HG03045 (cell line): Measurements from ENCODE around the gene HSPA6.
"Not testable (repeated sequence)": the region's sequence is repeated elsewhere in the genome, so short reads cannot be mapped to it uniquely, and the experiment has no call there.

Experiments
- ATAC-seq: cut with Tn5 transposase; IDR thresholded peaks from one replicate; pipeline ENCODE4 v1.9.1; 2021; ENCODE audit warnings: mild to moderate bottlenecking, moderate library complexity; ENCODE audit not compliant: unreplicated experiment

The HSPA6 gene

DNA sequence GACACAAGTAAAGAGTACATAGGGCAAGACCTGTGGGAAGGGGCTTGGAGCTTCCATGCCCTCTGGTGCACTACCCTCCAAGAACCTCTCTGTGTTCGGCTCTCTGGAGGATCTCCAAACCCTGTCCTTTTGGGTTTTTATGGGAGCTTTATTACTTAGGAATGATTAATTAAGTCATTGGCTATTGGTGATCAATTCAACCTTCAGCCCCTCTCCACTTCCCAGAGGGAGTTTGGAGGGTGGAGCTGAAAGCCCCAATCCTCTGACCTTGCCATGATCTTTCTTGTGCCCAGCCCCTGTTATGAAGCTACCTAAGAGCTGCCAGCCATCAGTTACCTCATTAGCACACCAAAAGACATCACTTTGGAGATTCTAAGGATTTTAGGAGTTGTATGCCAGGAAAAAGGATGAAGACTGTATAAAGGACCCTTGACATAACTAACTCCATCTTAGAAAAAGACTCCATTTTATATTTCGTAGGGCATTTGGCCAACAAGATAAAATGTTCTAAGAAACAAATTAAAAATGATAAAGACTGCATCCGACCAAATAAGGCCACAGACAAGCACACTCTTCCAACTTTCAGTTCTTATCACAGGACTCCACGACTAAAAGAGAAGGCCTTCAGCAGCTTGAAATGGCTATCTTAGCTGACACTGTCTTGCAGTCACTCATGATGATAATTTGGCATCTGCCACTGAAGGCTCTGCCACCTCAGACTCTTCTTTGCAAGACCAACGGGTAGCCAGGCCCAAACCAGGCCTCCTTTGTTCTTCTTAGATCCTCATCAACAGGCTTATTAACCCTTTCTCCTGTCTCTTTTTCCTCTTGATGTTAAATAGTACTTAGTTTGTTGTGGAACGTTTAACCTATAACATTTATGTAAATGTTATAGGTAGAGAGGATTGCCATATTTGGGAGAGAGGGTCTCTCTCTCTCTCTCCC lies 33.4 kb downstream of the HSPA6 start:
- not testable (repeated sequence) for ATAC-seq

- not testable (repeated sequence) for ATAC-seq
These were observed 36.8 kb downstream of the HSPA6 start for GRCh38 chr1:161560960-161561715.

GRCh38 chr1:161562441-161562840 lies 38.1 kb downstream of the HSPA6 start:
- not testable (repeated sequence) for ATAC-seq

- not testable (repeated sequence) for ATAC-seq
These were observed 39.2 kb downstream of the HSPA6 start for GRCh38 chr1:161563522-161563921.

- ATAC-seq = not testable (repeated sequence)
These were observed 42.2 kb downstream of the HSPA6 start for GRCh38 chr1:161566602-161566960.

- ATAC-seq = not testable (repeated sequence)
These were observed 47.4 kb downstream of the HSPA6 start for GRCh38 chr1:161571703-161572102.
